Stimulated activated effector memory CD8-positive, alpha-beta T cell treated with anti-CD3 and anti-CD28 coated beads, Interleukin-12 subunit alpha, Interleukin-12 subunit beta, amount 100 ng/mL, for 72 hours (primary cell): ENCODE measurements around the gene CASP10.
A peak's percentile ranks its signal among the peaks of the same experiment; 100 is the strongest.
"Not testable (repeated sequence)": the region's sequence is repeated elsewhere in the genome, so short reads cannot be mapped to it uniquely, and the experiment has no call there.

Experiments used
- ATAC-seq: fragments of 150-1000 bp; cut with Tn5 transposase; 2 replicates; pipeline ENCODE4 v1.10.0; 2021
- DNase-seq, 2 donors: peaks; one replicate each; pipeline ENCODE4 v3.0.0; 2021 to 2022; ENCODE audit warnings: low spot score in 2 of 2
- H3K27ac Mint-ChIP-seq: one replicate; pipeline ENCODE4 v1.8.0; 2022; ENCODE audit warnings: mild to moderate bottlenecking, mixed read lengths
- H3K36me3 Mint-ChIP-seq: one replicate; pipeline ENCODE4 v1.8.0; 2022; ENCODE audit warnings: mild to moderate bottlenecking, mixed read lengths
- H3K4me1 Mint-ChIP-seq: one replicate; pipeline ENCODE4 v1.8.0; 2022; ENCODE audit warnings: mixed read lengths
- H3K4me3 Mint-ChIP-seq: one replicate; pipeline ENCODE4 v1.8.0; 2022; ENCODE audit warnings: mild to moderate bottlenecking, mixed read lengths
- H3K9me3 Mint-ChIP-seq: one replicate; pipeline ENCODE4 v1.8.0; 2022; ENCODE audit warnings: mixed read lengths

The CASP10 gene

DNA sequence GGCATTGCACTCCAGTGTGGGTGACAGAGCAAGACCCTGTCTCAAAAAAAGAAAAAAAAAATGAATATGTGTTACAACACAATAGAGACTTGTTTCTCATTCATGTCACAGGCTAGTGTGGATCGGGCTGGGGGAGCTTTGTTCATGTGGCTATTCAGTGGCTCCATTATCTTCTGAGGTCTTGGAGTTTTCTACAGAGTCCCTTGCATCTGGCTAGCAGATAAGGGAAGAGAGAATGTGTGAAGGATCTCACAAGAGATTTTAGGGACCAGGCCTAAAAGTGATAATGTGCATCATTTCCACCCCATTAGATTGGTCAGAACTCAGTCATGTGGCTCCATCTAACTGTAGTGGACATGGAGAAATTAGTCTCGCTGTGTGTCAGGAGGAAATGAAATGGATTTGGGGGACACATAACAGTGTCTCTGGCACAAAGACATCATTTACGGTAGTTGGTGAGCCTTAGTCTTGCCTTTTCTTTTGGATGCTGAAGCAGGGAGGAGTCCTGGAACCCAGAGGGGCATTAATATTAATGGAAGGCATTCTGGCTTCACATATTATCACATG, 32.4 kb upstream of the CASP10 start:
- ATAC-seq (no peak), DNase-seq (no peak)
- H3K27ac Mint-ChIP-seq, result peak overlapping the region; percentile 92
- peaks cover 62% of the 10 kb centered on the region for H3K4me1 Mint-ChIP-seq
- H3K36me3 Mint-ChIP-seq, result peaks cover 100% of the 10 kb centered on the region
- no peaks in the 10 kb centered on the region for H3K9me3 Mint-ChIP-seq
- H3K4me3 Mint-ChIP-seq, result peak overlapping the region; percentile 45

DNA sequence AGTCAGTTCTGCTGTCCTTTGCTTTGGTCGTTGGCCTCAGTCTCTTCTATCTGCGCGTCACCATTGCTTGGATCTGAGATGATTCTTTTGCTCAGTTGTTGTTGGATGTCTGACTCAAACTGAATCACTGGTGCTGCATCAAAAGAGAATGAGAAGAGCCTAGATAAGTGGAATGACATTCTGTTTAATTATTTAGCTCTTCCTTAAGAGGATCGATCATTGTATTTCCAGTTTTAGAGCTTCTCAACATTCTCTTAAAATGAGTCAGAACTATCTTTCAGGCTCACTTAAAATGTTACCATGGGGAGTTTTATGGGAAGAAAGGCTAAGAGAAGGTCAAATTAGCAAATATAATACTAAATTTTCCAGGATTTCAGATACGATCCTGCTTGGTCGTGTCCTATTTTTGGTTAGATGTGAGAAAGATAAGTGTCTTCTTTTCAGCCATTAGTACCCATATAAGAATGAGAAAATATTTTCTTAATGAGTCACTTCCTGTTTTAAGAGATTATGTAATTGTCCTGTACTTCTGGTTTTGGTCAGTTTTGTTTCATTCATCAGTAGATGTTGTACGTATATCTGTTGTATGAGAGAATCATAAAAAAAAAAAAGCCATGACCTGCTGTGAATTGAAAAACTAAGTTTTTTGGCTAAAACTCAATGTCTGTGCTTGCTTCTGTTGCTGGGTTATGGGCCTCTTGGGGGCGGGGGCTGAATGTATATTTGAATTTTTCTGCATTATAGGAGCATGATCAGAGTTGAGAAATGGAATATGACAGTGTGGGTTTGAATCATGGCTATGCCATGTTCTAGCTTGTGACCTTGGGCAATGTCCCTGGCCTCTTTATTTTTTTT, 31.6 kb upstream of the CASP10 start:
- Mint-ChIP-seq H3K4me3 (peak overlapping the region; percentile 45), H3K27ac (peak overlapping the region; percentile 92), H3K9me3 (no peaks in the 10 kb centered on the region), H3K4me1 (peaks cover 61% of the 10 kb centered on the region), H3K36me3 (peaks cover 100% of the 10 kb centered on the region)
- ATAC-seq (peak; percentile 77), DNase-seq (no peak)

DNA sequence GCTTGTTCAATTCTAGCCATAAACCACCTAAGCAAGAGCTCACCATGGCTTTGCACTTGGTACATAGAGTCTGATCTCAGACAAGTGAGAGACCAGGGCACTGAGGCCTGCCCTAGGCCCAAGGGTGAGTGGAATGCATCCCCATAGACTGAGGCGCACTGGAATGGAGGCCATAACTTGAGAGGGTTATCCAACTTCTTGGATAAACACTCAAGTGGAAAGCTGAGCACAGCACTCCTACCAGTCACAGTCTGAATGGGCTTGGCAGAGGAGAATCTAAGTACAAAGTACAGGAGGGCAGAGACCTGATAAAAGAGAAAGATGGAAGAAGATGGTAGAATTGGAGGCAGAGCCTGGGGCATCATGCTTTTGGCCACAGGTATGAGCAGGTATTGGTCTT, 30.4 kb upstream of the CASP10 start:
- no peak overlapping the region for H3K4me3 Mint-ChIP-seq
- H3K4me1 Mint-ChIP-seq, result peaks cover 61% of the 10 kb centered on the region
- peaks cover 100% of the 10 kb centered on the region for H3K36me3 Mint-ChIP-seq
- ATAC-seq (no peak), DNase-seq (no peak)
- peak overlapping the region; percentile 43 for H3K27ac Mint-ChIP-seq
- no peaks in the 10 kb centered on the region for H3K9me3 Mint-ChIP-seq

GRCh38 chr2:201152999-201153815, 29.7 kb upstream of the CASP10 start:
- DNase-seq (no peak), ATAC-seq (no peak)
- Mint-ChIP-seq H3K27ac (peak overlapping the region; percentile 43), H3K4me1 (peaks cover 64% of the 10 kb centered on the region), H3K36me3 (peaks cover 100% of the 10 kb centered on the region), H3K9me3 (no peaks in the 10 kb centered on the region), H3K4me3 (no peak overlapping the region)

- DNase-seq (no peak), ATAC-seq (no peak)
- peaks cover 56% of the 10 kb centered on the region for H3K4me1 Mint-ChIP-seq
Measured at GRCh38 chr2:201154615-201155399, 28.1 kb upstream of the CASP10 start.

DNA sequence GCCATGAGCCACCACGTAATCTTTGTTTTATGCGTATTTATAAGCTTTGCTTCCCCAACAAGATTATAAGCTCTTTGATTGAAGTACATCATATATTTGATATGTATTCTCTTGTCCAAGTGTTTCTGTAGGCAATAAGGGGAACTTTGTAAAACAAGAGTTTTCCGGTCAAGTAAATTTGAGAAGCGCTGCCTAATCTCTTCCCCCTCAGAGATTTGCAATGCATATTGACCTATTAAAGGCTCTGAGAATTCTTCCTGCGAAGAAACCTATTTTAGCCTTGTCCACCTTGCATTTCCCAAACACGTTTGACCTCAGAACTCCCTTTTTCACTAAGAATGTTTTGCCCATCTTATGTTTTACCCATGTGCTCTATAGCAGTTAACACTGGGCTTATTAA, 26.9 kb upstream of the CASP10 start:
- H3K27ac Mint-ChIP-seq, result peak overlapping the region; percentile 84
- DNase-seq (no peak), ATAC-seq (no peak)
- no peaks in the 10 kb centered on the region for H3K9me3 Mint-ChIP-seq
- H3K4me1 Mint-ChIP-seq, result peaks cover 51% of the 10 kb centered on the region
- no peak overlapping the region for H3K4me3 Mint-ChIP-seq
- H3K36me3 Mint-ChIP-seq, result peaks cover 100% of the 10 kb centered on the region

More at GRCh38 chr2:201154615-201155399, 28.1 kb upstream of the CASP10 start:
- Mint-ChIP-seq H3K9me3 (no peaks in the 10 kb centered on the region), H3K4me3 (no peak overlapping the region), H3K36me3 (peaks cover 100% of the 10 kb centered on the region), H3K27ac (peak overlapping the region; percentile 84)

GRCh38 chr2:201156640-201157039, 26.3 kb upstream of the CASP10 start:
- peaks cover 100% of the 10 kb centered on the region for H3K36me3 Mint-ChIP-seq
- H3K27ac Mint-ChIP-seq, result peak overlapping the region; percentile 71
- DNase-seq (no peak), ATAC-seq (no peak)
- H3K4me1 Mint-ChIP-seq, result peaks cover 45% of the 10 kb centered on the region
- H3K4me3 Mint-ChIP-seq, result no peak overlapping the region
- no peaks in the 10 kb centered on the region for H3K9me3 Mint-ChIP-seq

DNA sequence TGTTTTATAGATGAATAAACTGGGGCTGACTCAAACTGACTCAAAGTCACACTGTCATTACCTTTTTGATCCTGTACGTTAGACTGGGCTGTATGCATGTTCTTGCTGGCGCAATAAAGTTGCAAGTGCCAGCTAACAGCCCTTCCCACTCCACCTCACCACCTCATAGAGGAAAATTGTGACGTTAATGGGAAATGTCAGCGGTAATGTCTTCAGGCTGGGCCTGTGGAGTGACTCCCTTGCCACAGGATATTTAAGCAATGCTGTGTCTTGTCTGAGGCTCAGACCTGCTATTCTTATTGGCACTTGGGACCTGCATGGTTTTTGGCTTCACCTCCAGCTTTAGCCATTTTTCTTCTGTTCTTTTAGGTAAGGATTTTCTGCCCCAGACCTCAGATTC, 25.2 kb upstream of the CASP10 start:
- H3K27ac Mint-ChIP-seq, result peak overlapping the region; percentile 71
- peaks cover 100% of the 10 kb centered on the region for H3K36me3 Mint-ChIP-seq
- DNase-seq (no peak), ATAC-seq (no peak)
- no peaks in the 10 kb centered on the region for H3K9me3 Mint-ChIP-seq
- no peak overlapping the region for H3K4me3 Mint-ChIP-seq
- H3K4me1 Mint-ChIP-seq, result peaks cover 43% of the 10 kb centered on the region

DNA sequence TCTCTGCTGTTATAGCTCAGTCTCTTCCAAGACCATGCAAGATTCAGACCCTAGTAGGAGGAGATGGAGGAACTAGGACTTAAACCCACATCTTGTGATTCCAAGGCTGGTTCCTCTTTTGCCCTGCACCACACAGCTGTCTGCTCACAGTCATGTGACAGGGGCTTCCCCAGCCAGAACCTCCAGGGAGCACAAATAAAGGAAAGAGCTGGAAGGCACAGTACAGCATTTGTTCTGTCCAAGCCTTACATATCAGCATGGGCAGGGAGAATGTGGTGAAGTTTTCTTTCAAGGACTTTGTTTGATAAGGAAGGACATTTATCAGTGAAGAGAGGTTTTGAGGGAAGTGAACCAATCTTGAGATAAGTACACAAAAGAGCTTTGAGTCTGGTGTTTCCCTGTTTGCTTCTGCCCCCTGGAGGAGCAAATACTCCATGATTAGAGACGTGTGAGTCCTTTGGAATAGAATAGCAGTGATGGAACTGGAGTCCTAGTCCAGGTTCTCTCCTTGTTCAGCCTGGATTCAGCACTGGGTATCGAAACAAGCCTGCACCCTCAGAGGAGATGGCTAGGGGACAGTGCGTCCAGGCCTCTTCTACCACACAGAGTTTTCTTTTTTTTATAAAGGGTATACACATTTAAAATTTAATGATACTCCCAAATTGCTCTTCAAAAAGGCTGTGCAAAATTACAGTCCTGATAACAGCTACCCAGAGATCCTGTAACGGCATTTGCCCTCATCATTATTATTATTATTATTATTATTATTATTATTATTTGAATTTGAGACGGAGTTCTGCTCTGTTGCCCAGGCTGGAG, 24.6 kb upstream of the CASP10 start:
- peaks cover 100% of the 10 kb centered on the region for H3K36me3 Mint-ChIP-seq
- ATAC-seq, result peak; percentile 66
- H3K27ac Mint-ChIP-seq, result peak overlapping the region; percentile 71
- no peaks in the 10 kb centered on the region for H3K9me3 Mint-ChIP-seq
- H3K4me1 Mint-ChIP-seq, result peaks cover 39% of the 10 kb centered on the region
- DNase-seq, result no peak
- no peak overlapping the region for H3K4me3 Mint-ChIP-seq

DNA sequence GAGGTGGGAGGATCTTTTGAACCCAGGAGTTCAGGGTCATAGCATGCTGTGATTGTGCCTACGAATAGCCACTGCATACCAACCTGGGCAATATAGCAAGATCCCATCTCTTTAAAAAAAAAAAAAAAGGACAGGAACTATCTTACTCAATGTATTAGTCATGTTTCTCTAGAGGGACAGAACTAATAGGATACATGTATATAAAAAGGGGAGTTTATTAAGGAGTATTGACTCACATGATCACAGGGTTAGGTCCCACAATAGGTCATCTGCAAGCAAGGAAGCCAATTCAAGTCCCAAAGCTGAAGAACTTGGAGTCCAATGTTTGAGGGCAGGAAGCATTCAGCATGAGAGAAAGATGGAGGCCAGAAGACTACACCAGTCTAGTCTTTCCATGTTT, 18.8 kb upstream of the CASP10 start:
- ATAC-seq, result no peak
- Mint-ChIP-seq H3K9me3 (peaks cover 4% of the 10 kb centered on the region), H3K36me3 (peaks cover 100% of the 10 kb centered on the region)

GRCh38 chr2:201167546-201167945, 15.4 kb upstream of the CASP10 start:
- peaks cover 82% of the 10 kb centered on the region for H3K36me3 Mint-ChIP-seq
- peak; percentile 44 for ATAC-seq
- no peak overlapping the region for H3K4me3 Mint-ChIP-seq
- no peak for DNase-seq
- peaks cover 10% of the 10 kb centered on the region for H3K4me1 Mint-ChIP-seq
- H3K27ac Mint-ChIP-seq, result peak overlapping the region; percentile 53
- H3K9me3 Mint-ChIP-seq, result peaks cover 8% of the 10 kb centered on the region

More for the DNA sequence above, 18.8 kb upstream of the CASP10 start:
- no peak overlapping the region for H3K4me3 Mint-ChIP-seq
- peaks cover 22% of the 10 kb centered on the region for H3K4me1 Mint-ChIP-seq
- no peak for DNase-seq
- H3K27ac Mint-ChIP-seq, result peak overlapping the region; percentile 78

- peak overlapping the region; percentile 33 for H3K27ac Mint-ChIP-seq
- DNase-seq, H3K4me3 Mint-ChIP-seq, ATAC-seq, H3K9me3 Mint-ChIP-seq, H3K4me1 Mint-ChIP-seq: not testable (repeated sequence)
- H3K36me3 Mint-ChIP-seq, result peaks cover 76% of the 10 kb centered on the region
Measured at GRCh38 chr2:201168496-201168895, 14.4 kb upstream of the CASP10 start.

GRCh38 chr2:201171259-201171814, 11.6 kb upstream of the CASP10 start:
- Mint-ChIP-seq H3K36me3 (peaks cover 55% of the 10 kb centered on the region), H3K9me3 (peaks cover 8% of the 10 kb centered on the region), H3K4me3 (no peak overlapping the region), H3K4me1 (peaks cover 15% of the 10 kb centered on the region), H3K27ac (peak overlapping the region; percentile 1)
- ATAC-seq, result no peak
- DNase-seq, result no peak

DNA sequence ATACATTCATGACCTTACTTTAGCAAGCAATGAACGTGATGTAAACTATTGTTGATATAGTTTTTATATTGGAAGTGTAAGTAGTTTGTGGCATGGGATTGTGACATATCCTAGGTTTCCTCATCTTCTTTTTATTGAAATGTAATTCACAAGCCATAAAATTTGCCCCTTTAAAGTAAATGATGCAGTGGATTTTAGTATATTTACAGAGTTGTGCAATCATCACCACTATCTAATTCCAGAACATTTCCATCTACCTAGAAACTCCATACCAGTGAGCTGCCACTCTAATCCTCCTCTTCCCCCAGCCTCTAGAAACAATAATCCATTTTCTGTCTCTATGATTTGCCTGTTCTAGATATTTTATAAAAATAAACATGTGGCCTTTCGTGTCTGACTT, 10.7 kb upstream of the CASP10 start:
- peaks cover 8% of the 10 kb centered on the region for H3K9me3 Mint-ChIP-seq
- peaks cover 46% of the 10 kb centered on the region for H3K36me3 Mint-ChIP-seq
- no peak for DNase-seq
- no peak overlapping the region for H3K4me3 Mint-ChIP-seq
- no peak for ATAC-seq
- H3K27ac Mint-ChIP-seq, result peak overlapping the region; percentile 1
- peaks cover 15% of the 10 kb centered on the region for H3K4me1 Mint-ChIP-seq
